Stimulated activated CD8-positive, alpha-beta memory T cell treated with anti-CD3 and anti-CD28 coated beads, Interleukin-15, amount 100 ng/mL, for 24 hours (primary cell): ENCODE measurements around the gene TTC39A.

ENCODE experiments used
- DNase-seq: peaks from one replicate; pipeline ENCODE4 v3.0.0-alpha.2; 2020; ENCODE audit warnings: low read depth

The TTC39A gene

DNA sequence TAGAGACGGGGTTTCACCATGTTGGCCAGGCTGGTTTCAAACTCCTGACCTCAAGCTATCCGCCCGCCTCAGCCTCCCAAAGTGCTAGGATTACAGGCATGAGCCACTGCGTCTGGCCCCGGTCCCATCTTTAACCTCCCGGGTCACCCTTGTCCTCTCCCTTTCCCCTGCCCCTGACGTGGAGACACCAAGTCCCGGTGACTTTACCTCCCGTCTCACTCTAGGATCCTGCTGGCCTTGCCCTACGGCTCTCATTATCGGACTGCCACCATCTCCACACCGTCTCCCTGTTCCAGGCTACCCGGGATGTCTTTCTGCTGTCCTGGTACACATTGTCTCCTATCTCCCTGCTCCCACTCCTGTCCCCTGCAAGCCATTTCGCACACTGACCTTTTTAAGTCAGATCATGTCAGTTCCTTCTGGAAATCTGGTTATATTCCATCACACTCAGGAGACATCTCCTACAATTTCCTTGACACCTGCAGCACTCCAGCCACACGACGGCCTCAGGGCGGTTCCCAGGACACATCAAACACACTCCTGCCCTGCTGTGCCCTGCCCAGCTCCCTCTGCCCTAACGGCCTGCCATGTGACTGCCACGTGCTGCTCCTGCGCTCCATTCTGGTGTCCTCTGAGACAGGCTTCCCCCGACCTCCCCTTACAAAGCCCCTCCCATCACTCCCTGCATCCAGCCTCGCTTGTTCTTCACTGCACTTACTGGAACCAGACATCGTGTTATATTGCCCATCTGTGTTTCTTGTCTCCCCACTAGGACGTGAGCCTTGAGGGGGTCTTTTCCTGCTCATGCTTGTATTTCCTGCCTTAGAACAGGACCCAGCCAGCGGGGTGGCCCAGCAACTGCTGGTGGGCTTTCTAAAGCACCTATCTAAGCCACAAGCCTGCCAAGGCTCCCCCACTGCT is 32.7 kb downstream of the TTC39A start:
- DNase-seq = no peak

DNA sequence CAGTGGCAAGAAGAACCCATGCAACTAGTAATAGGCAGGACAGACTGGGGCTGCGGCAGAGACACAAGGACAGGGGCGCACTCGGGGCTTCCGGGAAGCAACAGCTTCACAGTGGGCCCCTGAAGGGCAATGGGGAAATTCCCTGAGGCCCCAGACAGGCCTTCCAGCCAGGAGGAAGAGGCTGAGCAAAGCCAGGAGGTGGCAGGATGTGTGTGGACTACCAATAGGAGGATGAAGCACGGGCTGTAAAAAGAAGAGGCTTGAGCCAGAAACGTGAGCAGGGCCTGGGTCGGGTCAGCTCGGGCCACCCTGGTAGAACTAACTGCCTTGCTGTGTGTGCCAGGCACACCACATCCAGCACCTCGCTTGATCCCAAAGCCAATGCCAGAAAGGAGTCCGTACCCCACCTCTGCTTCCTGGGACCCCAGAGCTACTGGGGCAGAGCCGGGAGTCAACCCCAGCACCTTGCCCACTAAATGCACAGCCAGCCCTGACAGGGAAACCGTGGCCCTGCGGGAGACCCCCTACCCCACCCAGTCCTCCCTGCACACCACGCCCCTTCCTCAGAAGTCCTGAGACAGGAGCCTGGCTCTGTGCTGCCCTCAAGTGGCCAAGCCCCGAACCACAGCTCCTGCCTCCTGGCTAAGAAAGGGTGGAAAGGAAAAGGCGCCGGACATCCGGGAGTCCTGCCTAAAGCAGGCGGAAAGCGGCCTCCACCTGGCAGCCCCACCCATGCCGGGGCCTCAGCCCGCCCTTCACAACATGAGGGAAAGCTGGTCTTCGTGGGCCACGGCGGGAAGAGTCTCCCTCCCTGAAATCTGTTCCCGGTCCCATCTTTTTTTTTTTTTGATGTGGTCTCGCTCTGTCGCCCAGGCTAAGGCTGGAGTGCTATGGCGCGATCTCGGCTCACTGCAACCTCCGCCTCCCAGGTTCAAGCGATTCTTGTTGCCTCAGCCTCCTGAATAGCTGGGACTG is 33.7 kb downstream of the TTC39A start:
- DNase-seq = peak; percentile 63

DNA sequence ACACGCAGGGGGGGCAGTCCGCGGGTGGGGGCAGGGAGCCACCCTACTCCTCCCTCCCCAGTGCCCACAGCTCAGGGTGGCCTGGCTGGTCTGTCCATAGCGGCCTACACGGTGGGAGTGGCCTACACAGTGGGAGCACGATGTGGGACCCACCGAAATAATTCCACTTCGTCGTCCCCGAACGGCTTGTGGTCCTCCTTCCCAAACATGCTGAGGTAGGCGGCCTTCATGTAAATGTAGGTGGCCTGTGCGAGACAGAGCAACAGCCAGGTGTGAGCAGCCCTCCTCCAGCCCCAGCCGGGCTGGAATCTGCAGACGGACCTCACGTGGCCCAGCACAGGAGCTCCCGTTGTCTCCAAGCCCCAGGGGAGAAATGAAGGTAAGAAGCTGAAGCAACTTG is 34.4 kb downstream of the TTC39A start:
- DNase-seq = no peak

DNA sequence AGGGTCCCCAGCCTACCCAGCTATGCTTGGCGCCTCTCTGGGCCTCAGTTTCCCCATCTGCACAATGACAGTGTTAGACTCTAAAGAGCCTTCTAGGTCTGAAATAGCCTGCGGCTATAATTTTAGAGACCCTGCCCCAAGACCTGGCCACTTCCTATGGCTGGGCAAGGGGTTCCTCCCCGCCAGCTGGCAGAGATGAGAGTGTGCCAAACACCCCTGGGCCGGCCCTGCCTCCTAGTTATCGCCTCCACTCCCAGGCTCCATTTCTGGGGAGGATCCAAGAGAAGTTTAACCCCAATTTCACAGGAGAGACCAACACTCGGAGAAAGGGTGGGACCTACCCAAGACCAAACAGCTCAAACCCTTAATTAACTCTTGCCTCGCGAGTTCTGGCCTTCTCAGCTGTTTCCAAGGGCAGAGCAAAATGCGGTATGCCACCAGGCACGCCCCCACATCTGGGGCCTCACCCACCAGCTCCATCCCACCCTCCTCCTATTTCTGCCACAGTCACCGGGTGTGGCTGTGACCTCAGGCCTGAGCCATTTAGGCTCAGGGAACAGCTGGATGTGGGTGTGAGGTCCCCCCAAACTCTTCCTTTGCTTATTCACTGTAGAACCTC is 35.7 kb downstream of the TTC39A start:
- DNase-seq = no peak

DNA sequence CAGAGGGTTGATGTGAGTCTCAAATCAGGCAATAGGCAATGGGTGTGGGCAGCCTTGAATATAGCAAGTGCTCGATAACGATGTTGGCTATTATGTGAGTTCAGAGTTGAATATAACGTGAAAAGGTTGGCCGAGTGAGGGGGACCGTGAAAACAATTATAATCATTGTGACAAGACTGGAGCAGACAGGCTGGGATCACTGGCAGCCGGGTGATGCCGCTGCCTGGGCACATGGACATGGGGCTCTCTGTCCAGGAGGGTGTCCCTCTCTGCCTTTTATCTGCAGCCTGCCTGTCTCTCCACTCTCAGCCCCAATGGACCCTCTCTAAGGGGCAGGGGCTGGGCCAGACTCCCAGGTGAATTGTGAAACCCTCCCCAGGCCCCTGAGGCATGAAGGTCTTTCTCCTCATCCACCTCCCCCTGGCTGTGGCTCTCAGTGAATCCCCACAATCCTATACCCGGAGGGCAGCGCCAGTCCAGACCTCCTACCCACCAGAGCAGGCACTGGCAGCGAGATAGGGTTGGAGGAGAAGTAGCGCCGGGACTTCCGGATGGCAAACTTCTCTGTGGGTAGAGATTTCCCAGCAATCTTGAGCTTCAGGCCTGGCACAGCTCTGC is 36.4 kb downstream of the TTC39A start:
- no peak for DNase-seq

DNA sequence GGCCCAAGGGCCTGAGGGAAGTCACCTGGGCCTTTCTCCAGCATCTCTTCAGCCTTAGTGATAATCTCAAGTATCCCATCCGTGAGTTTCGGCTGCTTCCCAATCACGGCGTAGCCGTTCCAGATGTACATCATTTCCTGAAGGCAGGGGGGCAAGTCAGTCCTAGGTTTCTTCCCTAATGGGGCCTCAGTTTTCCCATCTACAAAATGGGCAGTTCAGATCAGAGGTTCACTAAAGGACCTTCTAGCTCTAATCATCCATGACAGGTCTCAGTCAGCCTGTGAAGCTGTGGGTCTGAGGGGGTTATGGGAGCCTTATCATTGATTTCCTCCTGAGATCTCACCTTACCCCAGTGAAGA is 39.9 kb downstream of the TTC39A start:
- DNase-seq = no peak

DNA sequence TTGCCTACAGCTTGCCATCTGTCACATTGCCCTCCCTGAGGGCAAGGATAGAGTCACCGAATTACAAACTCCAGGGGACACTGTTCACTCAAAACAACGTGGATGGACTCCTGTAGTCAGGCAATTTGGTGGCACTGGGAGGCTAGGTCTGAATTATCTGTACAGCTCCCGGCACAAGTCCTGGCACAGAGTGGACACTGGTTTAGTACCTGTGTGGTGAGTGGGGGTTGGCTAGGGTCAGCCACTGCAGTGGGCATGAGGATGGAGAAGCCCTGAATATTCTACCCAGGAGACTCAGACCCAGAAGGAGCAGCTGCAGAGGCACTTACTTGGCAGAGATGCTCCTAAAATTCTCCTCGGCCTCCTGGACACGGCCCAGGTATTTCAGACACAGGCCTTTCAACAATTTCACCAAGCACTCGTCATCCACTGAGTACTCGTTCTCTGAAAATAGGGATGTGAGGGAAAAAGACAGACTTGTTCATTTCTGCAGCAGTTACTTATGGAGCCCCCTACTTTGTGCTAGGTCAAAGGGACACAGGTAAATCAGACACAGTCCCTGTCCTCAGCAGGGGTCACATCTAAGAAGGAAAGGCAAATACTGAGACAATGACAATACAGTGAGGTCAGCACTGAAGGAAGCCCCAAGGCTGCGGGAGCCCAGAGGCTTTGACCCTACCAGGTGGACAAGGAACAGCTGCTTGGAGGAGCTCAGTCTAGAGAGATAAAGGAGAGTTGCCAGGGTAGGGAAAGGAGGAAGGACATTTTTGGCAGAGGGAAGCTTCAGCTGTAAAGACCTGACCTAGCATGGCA is 40.5 kb downstream of the TTC39A start:
- DNase-seq = no peak

DNA sequence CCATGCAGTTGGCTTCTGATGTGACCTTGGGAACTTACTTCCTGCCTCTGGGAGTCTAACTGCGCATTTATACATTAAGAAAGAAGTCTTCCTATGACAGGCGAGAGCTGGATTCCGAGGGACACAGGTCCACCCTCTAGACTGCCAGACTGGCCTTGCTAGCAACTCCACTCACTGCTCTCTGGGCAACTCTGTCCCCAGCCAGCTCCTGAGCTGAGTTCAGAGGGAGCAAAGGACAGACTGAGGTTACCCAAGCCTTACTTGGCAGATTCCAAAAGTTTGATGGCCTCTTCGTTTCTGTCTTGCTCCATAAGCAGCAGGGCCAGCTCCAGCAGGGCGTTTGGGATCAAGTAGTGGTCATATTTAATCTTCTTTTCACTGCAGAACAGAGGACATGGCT is 41.8 kb downstream of the TTC39A start:
- no peak for DNase-seq

DNA sequence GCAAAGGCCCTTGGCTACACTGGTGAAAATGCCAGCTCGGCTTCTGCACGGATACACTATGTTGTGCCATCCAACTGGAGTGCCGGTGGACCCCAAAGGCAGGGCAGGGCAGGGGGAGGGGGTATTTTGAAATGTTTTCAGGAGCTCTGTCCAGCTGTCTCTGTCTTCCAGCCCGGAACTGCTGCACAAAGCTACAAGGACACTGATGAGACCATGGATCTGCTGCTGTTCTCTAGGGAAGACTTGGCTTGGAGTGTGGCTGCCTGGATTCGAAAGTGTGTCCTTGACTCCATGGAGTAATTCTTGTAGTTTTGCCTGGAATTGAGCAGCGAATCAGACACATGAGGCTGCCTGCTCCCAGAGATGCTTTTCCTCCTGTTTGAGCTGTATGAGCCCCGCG is 42.4 kb downstream of the TTC39A start:
- DNase-seq = no peak

DNA sequence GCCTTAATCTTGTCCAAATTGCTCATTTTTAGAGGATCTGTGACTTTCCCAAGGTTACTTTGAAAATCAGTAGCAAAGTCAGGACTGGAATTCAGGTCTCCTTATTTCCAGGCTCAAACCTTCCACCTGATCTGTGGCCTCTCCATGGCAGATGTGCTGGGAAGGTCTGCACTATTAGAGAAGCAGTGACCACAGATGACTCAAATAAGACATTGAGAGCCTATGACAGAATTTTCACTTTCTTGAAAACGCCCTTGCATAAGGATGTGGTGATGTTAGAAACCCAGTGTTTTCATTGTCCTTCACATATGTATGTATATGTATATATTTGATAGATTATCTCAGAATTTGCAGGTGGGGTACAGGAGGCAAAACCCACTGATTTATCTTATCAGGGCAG is 45.3 kb downstream of the TTC39A start:
- DNase-seq = no peak

DNA sequence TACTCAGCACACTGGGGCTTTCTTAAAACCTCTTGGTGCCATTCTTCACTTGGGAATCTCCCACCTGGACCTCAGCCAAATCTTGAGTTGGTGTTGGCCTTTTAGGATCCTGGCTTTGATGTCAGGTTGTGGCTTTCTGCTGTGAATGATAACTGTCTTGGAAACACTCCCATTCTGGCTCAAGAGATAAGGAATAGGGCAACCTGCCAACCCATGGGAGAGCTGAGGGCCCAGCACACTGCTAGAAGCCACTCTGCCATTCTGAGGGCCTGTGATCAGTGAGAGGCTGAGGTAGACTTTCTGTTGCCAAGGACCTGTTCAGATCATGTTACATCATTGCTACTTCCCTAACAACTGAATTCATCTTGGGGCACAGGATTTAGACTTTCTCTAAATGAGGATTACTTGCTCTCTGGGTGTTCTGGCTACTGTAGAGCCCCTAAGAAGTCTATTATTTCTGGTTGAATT is 45.8 kb downstream of the TTC39A start:
- no peak for DNase-seq

DNA sequence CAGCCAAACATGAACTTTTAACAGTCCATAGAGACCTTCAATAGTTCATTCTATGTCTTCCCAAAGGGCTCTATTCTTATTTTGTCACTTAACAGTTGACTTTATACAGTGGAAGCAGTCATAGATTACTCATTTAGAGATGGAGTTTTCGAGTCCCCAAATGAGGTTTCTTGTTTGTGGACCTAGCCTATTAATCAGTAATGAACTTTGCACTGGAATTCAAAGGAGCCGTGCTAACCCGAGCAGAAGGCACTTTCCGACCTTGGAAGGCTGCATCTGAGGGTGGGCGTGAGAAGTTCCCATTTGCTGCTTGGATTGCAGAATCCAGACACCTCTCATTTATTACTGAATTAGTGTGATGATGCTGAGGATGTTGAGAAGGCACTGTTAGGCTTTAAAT is 46.4 kb downstream of the TTC39A start:
- no peak for DNase-seq

DNA sequence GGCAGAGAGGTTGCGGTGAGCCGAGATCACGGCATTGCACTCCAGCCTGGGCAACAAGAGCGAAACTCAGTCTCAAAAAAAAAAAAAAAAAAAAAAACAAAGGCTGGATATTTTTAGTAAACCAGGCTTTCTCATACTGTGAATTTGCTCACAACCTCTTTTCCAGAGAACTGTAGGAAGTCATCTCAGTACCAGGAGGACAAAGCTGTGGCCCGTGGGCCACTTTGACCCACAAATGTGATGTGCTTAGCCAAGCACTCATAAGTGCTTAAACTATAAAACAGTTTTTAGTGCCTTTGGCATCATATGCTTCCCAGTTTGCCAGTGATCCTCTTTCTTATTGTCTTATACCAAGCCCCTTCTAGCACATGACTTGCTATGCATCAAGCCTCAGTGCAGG is 47.8 kb downstream of the TTC39A start:
- no peak for DNase-seq

DNA sequence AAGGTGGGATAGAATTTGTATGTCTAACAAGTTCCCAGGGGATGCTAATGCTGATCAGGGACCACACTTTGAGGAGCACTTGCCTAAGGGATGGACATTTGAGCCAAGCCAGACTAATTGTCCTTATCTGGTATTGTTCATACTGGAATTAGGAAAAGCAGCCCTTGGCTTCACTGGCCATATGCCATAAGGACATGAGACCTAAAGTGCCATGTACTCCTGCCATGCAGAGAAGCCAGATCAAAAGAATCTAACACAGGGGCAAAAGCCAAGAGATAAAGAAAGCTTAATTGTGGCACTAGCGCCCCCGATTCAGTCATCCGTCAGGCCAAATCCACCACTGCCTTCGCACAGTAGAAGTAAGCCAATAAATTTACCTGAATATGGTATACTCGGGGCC is 48.6 kb downstream of the TTC39A start:
- no peak for DNase-seq

DNA sequence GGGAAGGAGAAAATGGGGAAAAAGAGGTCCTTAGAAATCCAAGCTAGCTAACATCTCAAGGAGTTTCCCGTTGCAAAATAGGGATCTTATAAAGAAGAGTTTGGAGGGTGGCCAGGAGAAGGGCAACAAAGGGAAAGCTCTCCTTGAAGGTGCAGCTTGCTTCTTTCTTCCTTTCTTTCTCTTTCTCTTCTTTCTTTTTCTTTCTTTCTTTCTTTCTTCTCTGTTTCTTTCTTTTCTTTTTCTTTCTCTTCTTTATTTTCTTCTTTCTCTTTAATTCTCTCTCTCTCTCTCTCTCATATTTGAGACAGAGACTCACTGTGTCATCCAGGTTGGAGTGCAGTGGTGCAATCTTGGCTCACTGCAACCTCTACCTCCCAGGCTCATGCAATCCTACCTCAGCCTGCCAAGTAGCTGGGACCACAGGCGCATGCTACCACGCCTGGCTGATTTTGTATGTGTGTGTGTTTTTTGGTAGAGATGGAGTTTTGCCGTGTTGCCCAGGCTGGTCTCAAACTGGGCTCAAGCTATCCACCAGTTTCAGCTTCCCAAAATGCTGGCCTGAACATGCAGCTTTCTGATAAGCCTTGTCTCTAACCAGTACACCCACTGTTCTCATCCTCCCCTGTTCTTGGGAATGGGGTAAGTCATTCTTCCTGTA is 49.9 kb downstream of the TTC39A start:
- no peak for DNase-seq

DNA sequence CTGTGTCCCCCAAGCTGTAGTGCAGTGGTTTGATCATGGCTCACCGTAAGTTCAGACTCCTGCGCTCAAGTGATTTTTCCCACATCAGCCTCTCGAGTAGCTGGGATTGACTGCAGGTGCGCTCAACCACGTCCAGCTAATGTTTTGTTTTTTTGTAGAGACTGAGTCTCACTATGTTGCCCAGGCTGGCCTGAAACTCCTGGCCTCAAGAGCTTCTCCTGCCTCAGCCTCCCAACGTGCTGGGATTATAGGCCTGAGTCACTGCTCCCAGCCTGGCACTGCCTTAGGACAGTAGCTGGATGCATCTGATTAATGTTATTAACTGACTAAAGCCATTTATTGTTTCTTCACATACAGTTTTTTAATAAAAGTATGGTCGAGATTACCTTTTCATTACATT is 54.1 kb downstream of the TTC39A start:
- no peak for DNase-seq

DNA sequence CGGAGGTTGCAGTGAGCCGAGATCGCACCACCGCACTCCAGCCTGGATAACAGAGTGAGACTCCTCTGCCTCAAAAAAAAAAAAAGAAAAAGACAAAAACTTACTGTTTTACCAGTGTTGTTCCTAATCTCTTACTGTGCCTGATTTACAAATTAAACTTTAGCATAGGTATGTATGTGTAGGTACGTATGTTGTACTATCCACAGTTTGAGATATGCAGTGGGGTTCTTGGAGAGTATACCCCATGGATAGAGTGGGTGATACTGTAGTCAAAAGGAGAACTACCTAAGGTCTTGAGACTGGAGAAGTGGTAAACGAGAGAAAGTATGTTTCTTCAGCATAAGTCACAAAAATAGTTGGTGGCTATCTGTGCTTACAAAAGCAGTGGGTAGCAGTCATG is 55.7 kb downstream of the TTC39A start:
- DNase-seq = no peak

DNA sequence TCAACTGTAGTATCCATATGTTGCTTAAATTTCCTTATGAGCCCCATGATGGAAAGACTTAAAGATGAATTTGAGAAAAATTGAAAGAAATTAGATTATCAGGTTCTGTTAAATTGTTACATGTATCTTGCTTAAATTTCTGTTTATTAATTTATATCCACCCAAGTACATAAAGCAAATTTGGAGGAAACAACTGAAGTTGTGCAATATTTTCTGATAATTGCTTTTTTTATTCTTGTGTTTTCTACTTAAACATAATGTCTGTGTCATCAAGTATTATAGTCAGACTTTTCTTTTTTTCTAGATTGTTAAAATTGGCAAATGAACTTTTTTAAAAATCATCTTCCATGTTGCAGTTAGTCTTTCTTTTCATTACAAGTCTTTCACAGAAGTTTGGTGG is 57.4 kb downstream of the TTC39A start:
- no peak for DNase-seq

DNA sequence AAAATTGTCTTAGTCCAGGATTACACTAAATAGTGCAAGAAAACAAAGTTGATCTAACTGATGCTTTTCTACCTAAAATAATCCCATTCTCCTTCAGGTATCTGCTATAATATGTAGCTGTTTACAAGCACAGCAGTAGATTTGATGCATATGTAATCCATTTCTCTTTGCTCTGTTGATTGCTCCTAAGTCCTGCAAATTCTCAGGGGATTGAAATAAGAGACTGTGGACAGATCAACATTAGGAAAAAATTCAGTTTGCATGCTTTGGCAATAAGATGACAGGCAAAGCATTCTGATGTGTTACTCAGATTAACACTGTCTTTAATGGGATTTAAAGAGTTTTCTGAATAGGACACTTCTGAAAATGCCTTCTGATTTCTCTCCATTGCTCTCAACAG is 59.6 kb downstream of the TTC39A start:
- no peak for DNase-seq

DNA sequence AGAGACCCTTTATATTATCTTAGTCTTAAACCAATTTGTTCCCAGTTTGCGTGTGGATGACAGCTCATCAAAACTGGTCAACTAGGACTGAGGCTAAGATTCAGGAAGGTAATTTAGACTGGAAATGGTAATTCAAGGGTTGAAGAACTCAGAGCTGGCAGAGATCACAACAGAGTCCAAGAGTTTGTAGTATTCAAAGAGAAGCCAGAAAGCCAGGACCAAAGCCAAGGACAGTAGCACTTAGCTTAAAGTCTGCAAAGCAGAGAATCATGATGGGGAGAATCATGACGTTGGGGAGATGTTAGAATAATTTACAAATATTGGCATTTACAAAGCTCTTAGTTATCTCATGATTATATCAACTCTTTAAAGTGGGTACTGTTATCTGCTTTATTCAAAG is 61.7 kb downstream of the TTC39A start:
- no peak for DNase-seq

DNA sequence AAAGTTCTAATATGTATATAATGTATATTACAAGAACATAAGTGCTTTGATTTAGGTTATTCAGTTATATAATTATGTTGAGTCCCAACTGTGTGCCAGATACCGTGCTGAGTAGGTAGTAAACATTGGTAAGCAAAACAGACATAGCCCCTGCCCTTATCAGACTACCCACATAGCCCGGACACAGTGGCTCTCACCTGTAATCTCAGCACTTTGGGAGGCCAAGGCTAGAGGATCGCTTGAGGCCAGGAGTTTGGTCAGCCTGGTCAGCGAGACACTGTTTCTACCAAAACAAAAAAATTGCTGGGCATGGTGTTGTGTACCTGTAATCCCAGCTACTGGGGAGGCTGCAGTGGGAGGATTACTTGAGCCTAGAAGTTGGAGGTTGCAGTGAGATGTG is 63.6 kb downstream of the TTC39A start:
- no peak for DNase-seq
